Osteoblast (primary cell): ENCODE data around the gene STRBP. TPM values are rescaled to one million over a fixed set of nuclear protein-coding genes. Genes with fewer than 3 reads are reported as not detected.

ENCODE experiments used
- DNase-seq: peaks from one replicate; pipeline ENCODE4 v3.0.0; 2011; ENCODE audit warnings: low spot score, mixed read lengths; ENCODE audit not compliant: insufficient read length; ENCODE audit errors: missing footprints
- H2AFZ ChIP-seq: 2 replicates; pipeline ENCODE4 v1.6.0; 2011; ENCODE audit warnings: mild to moderate bottlenecking, low read length
- H3K27ac ChIP-seq: 2 replicates; pipeline ENCODE4 v1.5.1; 2011; ENCODE audit warnings: mild to moderate bottlenecking, low read depth, low read length, moderate library complexity
- H3K27me3 ChIP-seq: 2 replicates; pipeline ENCODE4 v1.6.0; 2012; ENCODE audit warnings: mild to moderate bottlenecking, control low read depth, inconsistent platforms, low read length, moderate library complexity; ENCODE audit not compliant: insufficient read depth
- H3K36me3 ChIP-seq: 2 replicates; pipeline ENCODE4 v1.5.1; 2011; ENCODE audit warnings: mild to moderate bottlenecking, low read length, control low read depth, moderate library complexity; ENCODE audit not compliant: insufficient read depth
- H3K4me1 ChIP-seq: 2 replicates; pipeline ENCODE4 v1.5.1; 2011; ENCODE audit warnings: mild to moderate bottlenecking, low read length, control low read depth, moderate library complexity; ENCODE audit not compliant: insufficient read depth
- H3K4me2 ChIP-seq: 2 replicates; pipeline ENCODE4 v1.6.0; 2011; ENCODE audit warnings: mild to moderate bottlenecking, low read length; ENCODE audit not compliant: insufficient read depth
- H3K4me3 ChIP-seq: fragments of 200-600 bp; sonication (generic); 3 replicates; pipeline ENCODE4 v1.5.1; 2012; ENCODE audit warnings: mild to moderate bottlenecking, low read length, inconsistent platforms; ENCODE audit not compliant: insufficient read depth
- H3K79me2 ChIP-seq: 2 replicates; pipeline ENCODE4 v1.6.0; 2012; ENCODE audit warnings: mild to moderate bottlenecking, low read length, control low read depth, inconsistent platforms; ENCODE audit not compliant: insufficient read depth
- H3K9me3 ChIP-seq: 2 replicates; pipeline ENCODE4 v1.5.1; 2011; ENCODE audit warnings: low read depth, low read length, control low read depth
- H4K20me1 ChIP-seq: 2 replicates; pipeline ENCODE4 v1.6.0; 2012; ENCODE audit warnings: mild to moderate bottlenecking, low read length, control low read depth; ENCODE audit not compliant: insufficient read depth
- CTCF ChIP-seq: IDR thresholded peaks from 2 replicates; pipeline ENCODE4 v1.5.1; 2011; ENCODE audit warnings: mild to moderate bottlenecking, low read depth, low read length, moderate library complexity; ENCODE audit errors: extremely low read depth
- total RNA-seq: library from RNA; depleted of rRNA; stranded (reverse); fragments of >200 nt; gene quantifications from 2 replicates; pipeline ENCODE4 v1.2.3, GENCODE V29; 2012

STRBP gene
- total RNA-seq, 1 donor: 2.9 TPM

DNA sequence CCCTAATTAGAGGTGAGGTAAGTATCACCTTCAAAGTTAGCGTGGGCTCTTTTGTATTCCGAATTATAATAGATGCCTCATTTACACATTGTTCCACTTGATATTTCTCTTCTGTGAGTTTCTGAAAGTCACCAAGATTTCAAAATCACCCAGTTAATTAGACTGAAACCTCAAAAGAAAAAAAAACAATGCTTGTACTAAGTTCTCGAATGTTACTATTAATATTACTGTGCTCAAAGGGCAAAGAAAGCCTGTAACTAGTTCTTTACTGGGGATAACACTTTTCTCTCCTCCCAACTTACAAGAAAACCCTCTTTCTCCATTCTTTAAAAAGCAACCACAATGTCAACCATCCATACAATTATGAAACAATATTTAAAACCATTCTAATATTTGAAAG is 98.5 kb downstream of the STRBP start:
- Histone ChIP-seq H3K4me2 (no peak overlapping the region), H3K79me2 (no peaks in the 10 kb centered on the region), H4K20me1 (no peaks in the 10 kb centered on the region), H3K36me3 (no peaks in the 10 kb centered on the region), H2AFZ (no peak overlapping the region), H3K4me1 (no peaks in the 10 kb centered on the region), H3K9me3 (no peaks in the 10 kb centered on the region), H3K27me3 (no peaks in the 10 kb centered on the region), H3K4me3 (no peak overlapping the region), H3K27ac (no peak overlapping the region)
- no peak for DNase-seq
- no peak for TF ChIP-seq CTCF

DNA sequence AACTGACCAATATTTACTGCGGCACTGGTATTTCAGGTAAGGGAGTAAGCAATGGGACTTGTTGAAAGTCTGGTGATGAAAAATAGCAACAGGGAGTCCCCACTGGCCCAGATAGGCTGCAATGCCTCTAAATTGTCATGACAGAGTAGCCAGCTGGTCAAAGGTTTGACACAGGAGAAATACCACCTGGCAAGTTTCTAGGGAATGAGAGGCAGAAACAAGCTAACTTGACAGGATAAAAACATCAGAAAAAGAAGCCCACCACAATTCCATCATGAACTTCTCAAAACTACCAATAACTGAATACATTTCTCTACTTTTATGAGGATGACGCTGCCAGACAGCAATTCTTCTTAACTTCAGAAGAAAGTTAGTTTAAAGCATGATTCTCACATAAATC is 99.8 kb downstream of the STRBP start:
- Histone ChIP-seq H3K36me3 (no peaks in the 10 kb centered on the region), H2AFZ (no peak overlapping the region), H4K20me1 (no peaks in the 10 kb centered on the region), H3K27ac (no peak overlapping the region), H3K79me2 (no peaks in the 10 kb centered on the region), H3K4me3 (no peak overlapping the region), H3K27me3 (no peaks in the 10 kb centered on the region), H3K4me1 (no peaks in the 10 kb centered on the region), H3K4me2 (no peak overlapping the region), H3K9me3 (no peaks in the 10 kb centered on the region)
- no peak for DNase-seq
- no peak for TF ChIP-seq CTCF

- no peak overlapping the region for H2AFZ ChIP-seq
- no peaks in the 10 kb centered on the region for H3K4me1 ChIP-seq
- no peak overlapping the region for H3K27ac ChIP-seq
- H3K4me3 ChIP-seq: no peak overlapping the region
- H3K4me2 ChIP-seq: no peak overlapping the region
- H3K36me3 ChIP-seq: no peaks in the 10 kb centered on the region
- DNase-seq: no peak
- H3K27me3 ChIP-seq: no peaks in the 10 kb centered on the region
- TF ChIP-seq CTCF: no peak
- no peaks in the 10 kb centered on the region for H4K20me1 ChIP-seq
- no peaks in the 10 kb centered on the region for H3K9me3 ChIP-seq
- H3K79me2 ChIP-seq: no peaks in the 10 kb centered on the region
Observed at GRCh38 chr9:123167474-123167873, 100.9 kb downstream of the STRBP start.

DNA sequence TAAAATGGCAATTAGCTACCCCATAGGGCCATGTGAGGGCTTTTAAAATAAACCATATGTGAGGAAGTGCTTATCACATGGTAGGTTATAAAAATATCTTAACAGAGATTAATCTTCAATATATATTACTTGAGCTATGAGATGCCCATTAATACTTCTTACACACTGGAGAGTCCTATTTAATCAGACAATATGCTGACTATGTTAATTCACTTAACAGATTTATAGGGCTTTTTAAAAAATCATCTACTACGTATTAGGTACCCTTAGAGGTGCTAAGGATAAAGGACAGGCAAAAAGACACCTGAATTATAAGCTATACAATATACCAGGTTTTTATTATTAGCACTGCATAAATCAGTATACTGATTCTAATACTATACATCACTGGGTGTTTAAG is 102.6 kb downstream of the STRBP start:
- Histone ChIP-seq H3K36me3 (no peaks in the 10 kb centered on the region), H3K4me1 (no peaks in the 10 kb centered on the region), H3K27ac (no peak overlapping the region), H3K4me2 (no peak overlapping the region), H3K4me3 (no peak overlapping the region), H3K9me3 (no peaks in the 10 kb centered on the region), H3K79me2 (no peaks in the 10 kb centered on the region), H3K27me3 (no peaks in the 10 kb centered on the region), H4K20me1 (no peaks in the 10 kb centered on the region), H2AFZ (no peak overlapping the region)
- no peak for TF ChIP-seq CTCF
- no peak for DNase-seq
